ENCODE measurements around the gene SENP7.
"Not testable (repeated sequence)": the region's sequence is repeated elsewhere in the genome, so short reads cannot be mapped to it uniquely, and the experiment has no call there.

The SENP7 gene

DNA sequence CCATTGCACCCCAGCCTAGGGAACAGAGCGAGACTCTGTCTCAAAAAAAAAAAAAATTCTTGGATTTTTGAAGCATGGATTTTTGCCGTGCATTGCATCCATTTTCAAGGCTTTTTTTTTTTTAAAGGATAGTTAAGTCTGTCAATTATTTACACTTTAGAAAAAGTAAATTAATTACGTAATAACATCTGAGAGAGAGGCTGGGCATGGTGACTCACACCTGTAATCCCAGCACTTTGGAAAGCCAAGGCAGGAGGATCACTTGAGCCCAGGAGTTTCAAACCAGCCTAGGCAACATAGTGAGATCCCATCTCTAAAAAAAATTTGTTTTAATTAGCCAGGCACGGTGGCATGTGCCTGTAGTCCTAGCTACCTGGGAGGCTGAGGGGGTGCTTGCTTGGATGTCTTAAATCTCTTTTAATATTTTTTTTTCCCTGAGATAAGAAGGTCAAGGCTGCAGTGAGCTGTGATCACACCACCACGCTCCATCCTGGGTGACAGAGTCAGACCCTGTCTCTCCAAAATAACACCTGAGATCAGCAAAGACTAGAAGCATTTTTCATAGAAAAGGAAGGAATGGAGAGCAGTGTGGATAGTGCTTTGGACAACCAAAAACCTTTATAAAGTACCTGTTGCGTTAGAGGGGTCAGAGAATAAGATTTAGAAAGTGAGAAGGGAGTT is 6.8 kb upstream of the SENP7 start:
- no peak for DNase-seq

DNA sequence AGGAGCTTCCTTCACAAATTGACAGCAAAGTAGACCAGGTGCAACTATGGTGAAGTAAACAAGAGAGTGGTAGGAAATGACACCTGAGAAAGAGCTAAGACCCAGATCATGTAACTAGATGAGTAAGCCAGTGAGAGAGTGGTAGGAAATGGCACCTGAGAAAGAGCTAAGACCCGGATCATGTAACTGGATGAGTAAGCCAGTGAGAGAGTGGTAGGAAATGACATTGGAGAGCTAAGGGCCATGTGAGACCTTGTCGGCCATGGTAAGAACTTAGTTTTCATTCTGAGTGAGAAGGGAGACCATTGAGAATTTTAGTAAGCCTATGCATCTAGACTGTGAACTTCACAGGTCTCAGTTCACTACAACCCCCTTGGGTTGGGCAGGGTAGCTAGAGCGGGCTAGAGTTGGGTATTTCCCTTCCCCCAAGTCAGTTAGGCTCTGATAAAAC is 5.4 kb upstream of the SENP7 start:
- peak; percentile 32 for DNase-seq

DNA sequence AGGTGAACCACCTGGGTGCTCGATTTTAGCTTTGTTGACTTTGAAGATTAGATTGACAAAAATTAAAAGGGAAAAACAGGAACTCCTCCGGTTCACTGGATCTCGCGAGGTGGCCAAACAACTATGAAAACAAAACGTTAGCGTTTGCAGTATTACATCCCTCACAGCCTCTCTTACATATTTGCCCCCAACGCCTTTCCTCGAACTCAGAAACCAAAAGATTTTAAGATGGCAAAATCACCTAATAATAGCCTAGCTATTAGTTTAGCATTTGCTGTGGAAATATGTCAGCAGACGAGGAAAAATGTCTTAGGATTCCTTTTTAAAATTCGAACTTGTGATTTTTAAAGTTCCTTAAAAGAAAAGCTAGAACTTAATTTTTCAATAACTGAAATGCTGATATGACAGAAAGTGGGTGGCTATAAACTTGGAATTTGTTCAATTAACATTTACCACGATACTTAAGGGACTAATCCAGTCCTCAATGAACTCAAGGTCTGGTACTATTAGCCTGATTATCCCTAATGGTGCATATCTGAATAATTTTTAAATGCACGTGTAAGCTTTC is 491 bp upstream of the SENP7 start:
- no peak for DNase-seq

DNA sequence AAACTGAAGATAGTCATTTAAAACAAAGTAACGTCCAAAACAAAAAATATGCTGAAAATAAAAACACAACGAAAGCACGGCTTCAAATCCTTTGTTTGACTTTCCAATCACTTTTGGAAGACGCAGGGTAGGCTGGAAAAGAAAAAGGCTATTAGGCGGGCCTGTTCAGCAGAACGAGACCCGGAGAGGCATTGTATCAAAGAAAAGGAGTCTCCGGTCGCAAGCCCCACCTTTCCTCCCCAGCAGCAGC is 691 bp downstream of the SENP7 start:
- peak; percentile 28 for DNase-seq

DNA sequence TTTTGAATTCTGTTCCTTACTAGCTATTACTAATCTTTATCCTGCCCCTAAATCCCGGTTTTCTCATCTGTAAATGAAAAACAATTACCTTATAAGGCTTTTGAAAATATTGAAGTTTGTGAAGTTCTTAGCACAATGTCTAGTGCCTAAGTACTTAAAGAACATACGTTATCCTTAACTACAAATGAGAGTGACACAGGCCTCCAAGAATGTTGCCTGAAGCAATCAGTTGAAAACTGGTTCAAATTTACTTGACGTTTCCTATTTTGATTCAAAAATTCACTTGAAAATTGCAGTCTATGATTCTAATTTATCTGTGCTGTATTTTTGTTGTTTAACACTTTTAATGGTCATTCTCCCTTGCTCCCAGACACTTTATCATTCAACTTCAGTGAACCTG is 3.2 kb downstream of the SENP7 start:
- no peak for DNase-seq

DNA sequence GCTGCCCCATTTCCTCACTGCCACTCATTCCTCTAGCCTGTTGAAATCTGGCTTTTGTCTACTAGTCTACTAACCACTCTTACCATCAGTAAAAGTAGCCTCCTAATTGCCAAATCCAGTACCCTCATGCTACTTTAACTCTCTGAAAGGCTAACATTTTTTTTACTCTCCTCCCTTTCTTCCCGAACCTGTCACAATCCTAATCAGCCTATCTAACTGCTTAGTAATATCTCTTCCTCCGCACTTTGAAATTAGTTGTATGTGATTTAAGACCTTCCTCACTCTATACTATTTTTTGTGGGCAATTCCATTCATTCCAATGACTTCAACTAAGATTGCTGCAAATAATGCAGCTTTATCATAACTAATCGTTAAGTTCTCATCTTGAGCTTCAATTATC is 3.7 kb downstream of the SENP7 start:
- no peak for DNase-seq

DNA sequence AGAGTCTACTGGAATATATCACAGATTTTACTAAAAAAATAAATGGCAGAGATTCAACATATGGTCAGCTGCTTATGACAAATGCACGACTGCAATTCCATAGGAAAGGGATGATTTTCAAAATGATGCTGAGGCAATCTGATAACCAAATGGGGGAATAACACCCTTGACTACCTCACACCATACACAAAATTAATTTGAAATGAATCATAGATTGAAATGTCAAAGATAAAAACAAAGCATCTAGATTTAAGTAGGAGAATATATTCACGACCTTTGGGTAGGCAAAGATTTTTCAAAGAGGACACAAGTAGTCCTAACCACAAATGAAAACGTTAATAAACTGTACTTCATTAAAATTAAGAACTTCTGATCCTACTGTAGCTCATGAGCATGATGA is 11.2 kb downstream of the SENP7 start:
- DNase-seq = no peak

DNA sequence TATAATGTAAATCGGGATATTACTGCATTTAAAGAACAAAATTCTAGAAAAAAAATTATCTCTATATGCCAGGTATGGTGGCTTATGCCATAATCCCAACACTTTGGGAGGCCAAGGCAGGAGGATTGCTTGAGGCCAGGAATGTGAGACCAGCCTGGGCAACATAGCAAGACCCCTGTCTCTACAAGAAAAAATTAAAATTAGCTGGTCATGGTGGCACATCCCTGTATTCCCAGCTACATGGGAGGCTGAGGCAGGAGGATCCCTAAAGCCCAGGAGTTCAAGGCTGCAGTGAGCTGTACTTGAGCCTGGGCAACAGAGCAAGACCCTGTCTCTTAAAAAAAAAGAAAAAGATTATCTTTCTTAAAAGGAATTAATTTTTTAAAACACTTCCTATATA is 12.8 kb downstream of the SENP7 start:
- DNase-seq = no peak

DNA sequence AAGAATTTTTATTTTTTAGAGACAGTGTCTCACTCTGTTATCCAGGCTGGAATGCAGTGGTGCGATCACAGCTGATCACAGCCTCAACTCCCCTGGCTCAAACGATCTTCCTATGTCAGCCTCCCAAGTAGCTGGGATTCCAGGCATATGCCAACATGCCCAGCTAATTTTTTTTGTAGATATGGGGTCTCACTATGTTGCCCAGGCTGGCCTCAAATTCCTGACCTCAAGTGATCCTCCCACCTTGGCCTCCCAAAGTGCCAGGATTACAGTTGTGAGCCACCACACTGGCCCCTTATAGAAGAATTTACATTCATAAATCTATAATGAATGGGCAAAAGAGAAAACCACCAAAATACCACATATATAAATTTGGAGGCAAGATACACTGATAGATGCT is 15.2 kb downstream of the SENP7 start:
- no peak for DNase-seq

DNA sequence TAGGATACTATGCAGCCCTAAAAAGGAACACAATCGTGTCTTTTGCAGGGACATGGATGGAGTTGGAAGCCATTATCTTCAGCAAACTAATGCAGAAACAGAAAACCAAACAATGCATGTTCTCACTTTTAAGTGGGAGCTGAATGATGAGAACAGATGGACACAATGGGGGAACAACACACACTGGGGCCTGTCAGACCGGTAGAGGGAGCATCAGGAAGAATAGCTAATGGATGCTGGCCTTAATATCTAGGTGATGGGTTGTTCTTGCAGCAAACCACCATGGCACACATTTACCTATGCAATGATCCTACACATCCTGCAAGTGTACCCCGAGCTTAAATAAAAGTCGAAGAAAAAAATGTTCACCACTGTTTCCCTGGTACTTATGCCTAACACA is 17.5 kb downstream of the SENP7 start:
- DNase-seq = no peak

DNA sequence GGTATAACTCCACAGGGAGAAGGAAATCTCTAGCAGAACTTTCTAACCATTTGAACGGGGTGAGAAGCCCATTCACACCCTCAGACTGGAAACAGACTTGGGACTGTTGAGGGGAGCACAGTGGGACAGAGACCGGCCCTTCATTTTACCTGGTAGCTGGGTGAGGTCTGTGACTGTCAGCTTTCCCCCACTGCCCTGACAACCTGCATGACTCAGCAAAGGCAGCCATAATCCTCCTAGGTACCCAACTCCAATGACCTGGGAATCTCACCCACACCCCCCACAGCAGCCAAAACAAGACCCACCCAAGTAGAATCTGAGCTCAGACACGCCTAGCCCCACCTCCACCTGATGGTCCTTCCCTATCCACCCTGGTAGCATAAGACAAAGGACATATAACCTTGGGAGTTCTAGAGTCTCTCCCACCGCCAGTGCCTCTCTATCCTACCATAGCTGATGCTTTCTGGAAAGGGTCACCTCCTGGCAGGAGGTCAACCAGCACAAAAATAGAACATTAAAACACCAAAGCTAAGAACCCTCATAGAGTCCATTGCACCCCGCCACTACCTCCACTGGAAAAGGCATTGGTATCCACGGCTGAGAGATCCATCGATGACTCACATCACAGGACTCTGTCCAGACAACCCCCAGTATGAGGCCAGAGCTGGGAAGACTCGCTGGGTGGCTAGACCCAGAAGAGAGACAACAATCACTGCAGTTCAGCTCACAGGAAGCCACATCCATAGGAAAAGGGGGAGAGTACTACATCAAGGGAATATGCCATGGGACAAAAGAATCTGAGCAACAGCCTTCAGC is 28.0 kb downstream of the SENP7 start:
- no peak for DNase-seq

DNA sequence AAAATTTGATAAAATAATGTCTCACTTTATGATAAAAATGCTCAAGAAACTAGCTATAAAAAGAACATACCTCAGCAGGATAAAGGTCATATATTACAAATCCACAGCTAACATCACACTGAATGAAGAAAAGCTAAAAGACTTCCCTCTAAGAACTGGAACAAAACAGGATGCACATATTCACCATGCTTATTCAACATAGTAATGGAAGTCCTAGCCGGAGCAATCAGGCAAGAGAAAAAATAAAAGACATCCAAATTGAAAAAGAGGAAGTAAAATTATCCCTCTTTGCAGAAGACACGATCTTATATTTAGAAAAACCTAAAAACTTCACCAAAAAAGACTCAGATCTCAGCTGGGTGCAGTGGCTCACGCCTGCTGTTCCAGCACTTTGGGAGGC is 34.0 kb downstream of the SENP7 start:
- DNase-seq = no peak

DNA sequence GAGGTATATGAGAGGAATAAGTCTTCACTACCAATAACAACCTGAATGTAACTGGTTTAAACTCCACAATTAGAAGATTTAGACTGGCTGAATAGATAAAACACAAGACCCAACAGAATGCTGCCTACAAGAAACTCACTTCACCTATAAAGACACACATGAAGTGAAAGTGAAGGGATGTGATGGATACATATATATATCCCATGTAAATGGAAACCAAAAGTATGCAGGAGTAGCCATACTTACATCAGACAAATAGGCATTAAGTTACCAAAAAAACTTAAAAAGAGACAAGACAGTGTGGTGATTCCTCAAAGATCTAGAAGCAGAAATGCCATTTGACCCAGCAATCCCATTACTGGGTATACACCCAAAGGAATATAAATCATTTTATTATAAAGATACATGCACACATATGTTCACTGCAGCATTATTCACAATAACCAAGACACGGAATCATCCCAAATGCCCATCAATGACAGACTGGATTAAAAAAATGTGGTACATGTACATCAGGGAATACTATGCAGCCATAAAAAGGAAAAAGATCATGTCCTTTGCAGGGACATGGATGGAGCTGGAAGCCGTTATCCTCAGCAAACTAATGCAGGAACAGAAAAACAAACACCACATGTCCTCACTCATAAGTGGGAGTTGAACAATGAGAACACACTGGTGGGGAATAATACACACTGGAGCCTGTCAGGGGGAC is 38.0 kb downstream of the SENP7 start:
- not testable (repeated sequence) for DNase-seq

DNA sequence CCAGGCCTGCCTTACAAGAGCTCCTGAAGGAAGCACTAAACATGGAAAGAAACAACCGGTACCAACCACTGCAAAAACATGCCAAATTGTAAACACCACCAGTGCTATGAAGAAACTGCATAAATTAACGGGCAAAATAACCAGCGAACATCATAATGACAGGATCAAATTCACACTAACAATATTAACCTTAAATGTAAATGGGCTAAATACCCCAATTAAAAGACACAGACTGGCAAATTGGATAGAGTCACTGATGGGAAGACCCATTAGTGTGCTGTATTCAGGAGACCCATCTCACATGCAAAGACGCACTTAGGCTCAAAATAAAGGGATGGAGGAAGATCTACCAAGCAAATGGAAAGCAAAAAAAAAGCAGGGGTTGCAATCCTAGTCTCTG is 44.3 kb downstream of the SENP7 start:
- not testable (repeated sequence) for DNase-seq

DNA sequence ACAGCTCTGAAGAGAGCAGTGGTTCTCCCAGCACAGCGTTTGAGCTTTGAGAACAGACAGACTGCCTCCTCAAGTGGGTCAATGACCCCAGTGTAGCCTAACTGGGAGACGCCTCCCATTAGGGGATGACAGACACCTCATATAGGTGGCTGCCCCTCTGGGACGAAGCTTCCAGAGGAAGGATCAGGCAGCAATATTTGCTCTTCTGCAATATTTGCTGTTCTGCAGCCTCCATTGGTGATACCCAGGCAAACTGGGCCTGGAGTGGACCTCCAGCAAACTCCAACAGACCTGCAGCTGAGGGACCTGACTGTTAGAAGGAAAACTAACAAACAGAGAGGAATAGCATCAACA is 45.7 kb downstream of the SENP7 start:
- DNase-seq = not testable (repeated sequence)

DNA sequence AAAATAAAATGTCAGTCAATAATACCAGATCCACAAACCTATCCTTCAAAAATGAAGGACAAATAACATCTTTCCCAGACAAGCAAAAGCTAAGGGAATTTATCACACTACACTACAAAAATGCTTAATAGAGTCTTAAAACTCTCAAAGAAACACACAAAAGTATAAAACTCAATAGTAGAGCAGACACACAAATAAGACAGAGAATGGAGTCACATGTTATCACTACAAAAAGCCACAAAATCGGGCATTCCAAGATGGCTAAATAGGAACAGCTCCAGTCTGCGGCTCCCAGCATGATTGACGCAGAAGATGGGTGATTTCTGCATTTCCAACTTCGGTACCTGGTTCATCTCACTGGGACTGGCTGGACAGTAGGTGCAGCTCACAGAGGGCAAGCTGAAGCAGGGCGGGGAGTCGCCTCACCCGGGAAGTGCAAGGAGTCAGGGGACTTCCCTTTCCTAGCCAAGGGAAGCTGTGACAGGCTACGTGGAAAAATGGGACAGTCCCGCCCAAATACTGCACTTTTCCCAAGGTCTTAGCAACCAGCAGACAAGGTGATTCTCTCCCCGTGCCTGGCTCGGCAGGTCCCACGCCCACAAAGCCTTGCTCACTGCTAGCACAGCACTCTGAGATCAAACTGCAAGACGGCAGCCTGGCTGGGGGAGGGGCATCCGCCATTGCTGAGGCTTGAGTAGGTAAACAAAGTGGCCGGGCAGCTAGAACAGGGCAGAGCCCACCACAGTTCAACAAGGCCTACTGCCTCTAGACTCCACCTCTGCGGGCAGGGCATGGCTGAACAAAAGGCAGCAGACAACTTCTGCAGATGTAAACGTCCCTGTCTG is 46.3 kb downstream of the SENP7 start:
- DNase-seq = no peak

DNA sequence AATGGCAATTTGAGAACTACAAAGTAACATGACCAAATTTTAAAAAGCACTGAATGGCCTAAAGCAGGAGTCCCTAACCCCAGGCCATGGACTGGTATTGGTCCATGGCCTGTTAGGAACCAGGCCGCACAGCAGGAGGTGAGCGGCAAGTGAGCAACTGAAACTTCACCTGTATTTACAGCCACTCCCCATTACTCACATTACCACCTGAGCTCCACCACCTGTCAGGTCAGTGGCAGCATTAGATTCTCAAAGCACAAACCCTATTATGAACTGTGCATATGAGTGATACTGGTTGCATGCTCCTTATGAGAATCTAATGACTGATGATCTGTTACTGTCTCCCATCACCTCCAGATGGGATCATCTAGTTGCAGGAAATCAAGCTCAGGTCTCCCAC is 48.8 kb downstream of the SENP7 start:
- no peak for DNase-seq

DNA sequence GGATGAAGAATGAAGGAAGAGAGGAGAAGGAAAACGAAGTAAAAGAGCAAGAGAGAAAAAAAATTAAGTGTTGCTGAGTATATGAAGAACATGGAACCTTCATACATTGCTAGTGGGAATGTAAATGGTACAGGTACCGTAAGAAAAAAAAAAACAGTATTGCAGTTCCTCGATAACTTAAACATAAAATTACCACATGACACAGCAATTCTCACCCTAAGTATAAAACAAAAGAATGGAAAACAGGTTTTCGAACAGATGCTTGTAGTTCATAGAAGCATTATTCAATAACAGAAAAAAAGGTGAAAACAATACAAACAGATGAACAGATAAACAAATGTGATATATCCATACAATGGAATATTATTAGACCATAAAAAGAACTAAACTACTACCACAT is 51.6 kb downstream of the SENP7 start:
- DNase-seq = no peak

DNA sequence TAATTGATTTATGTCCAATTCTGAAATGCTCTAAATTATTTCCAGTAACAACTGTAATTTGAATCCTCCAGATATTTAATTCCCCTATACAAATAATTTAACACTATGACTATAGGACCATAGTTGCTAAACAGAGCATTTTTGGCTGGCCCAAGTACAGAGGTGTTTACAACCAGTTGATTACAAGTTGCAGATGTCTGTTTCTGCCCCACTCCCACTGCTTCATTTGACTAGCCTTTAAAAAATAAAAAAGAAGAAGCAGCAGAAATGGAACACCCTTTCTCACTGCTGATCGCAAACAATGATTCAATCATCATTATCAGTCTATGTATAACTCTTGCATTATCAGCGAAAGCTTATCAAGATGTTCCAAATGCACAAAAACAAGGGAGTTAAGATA is 54.6 kb downstream of the SENP7 start:
- DNase-seq = no peak

DNA sequence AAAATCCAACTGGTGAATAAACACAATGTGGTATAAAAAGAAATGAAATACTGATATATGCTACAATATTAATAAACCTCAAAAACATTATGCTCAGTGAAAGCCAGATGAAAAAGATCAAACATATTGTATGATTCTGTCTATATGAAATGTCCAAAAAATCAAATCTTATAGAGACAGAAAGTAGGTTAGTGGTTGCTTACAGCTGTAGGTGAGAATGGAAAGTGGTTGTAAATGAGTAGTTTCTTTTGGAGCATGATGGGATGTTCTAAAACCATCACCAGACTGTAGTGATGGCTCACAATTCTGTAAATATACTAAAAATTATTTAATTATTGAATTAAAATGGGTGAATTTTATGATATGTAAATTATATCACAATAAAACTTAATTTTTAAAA is 58.4 kb downstream of the SENP7 start:
- DNase-seq = no peak

DNA sequence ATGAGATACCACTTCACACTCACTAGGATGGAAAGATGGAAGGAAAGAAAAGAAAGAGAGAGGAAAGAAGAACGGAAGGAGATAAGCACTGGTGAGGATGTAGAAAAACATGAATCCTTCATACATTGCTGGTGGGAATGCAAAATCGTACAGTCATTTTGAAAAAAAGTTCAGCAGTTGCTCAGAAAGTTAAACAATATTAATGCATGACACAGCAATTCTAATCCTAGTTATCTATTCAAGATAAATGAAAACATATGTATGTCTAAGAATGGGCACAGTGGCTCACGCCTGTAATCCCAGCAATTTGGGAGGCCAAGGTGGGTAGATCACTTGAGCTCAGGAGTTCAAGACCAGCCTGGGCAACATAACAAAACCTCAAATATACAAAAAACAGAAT is 59.1 kb downstream of the SENP7 start:
- no peak for DNase-seq

DNA sequence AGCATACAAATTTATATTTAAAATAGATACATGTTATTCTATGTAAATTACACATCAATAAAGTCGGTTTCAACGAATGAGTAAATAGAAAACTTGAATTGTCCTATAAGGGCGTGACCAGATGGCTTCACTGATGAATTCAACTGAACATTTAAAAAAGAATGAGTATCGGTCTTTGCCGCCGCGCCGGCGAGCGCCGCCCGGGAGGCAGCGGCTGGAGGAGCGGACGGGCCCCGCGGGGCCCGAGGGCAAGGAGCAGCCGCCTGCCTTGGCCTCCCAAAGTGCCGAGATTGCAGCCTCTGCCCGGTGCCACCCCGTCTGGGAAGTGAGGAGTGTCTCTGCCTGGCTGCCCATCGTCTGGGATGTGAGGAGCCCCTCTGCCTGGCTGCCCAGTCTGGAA is 74.4 kb downstream of the SENP7 start:
- not testable (repeated sequence) for DNase-seq

DNA sequence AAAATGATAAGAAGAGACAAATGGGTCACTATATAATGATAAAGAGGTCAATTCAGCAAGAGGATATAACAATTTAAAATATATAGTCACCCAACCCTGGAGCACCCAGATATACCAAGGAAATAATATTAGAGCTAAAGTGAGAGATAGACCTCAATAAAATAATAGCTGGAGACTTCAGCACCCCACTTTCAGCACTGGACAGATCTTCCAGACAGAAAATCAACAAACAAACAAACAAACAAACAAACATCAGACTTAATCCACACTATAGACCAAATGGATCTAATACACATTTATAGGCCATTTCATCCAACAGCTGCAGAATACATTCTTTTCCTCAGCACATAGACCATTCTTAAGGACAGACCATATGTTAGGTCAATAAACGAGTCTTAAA is 79.4 kb downstream of the SENP7 start:
- no peak for DNase-seq
